ENCODE results near the gene TBC1D22A. TPM values are rescaled to one million over a fixed set of nuclear protein-coding genes. Genes with fewer than 3 reads are reported as not detected.

Gene TBC1D22A
- total RNA-seq, 1 experiment from 2014 or later = 27.6 TPM

- H3K27ac Mint-ChIP-seq (ENCODE audit: unreplicated experiment) = peak overlapping the region; percentile 84
- no peaks in the 10 kb centered on the region for H3K9me3 Mint-ChIP-seq (ENCODE audit: low read depth, unreplicated experiment)
- peak overlapping the region; percentile 38 for H3K4me3 Mint-ChIP-seq (ENCODE audit: low read depth, unreplicated experiment)
- no peaks in the 10 kb centered on the region for H3K27me3 Mint-ChIP-seq (ENCODE audit: unreplicated experiment)
- intact Hi-C loops (cut with micrococcal nuclease; ENCODE audit: unreplicated experiment) = no loop called here
- TF ChIP-seq, protein P1, sequence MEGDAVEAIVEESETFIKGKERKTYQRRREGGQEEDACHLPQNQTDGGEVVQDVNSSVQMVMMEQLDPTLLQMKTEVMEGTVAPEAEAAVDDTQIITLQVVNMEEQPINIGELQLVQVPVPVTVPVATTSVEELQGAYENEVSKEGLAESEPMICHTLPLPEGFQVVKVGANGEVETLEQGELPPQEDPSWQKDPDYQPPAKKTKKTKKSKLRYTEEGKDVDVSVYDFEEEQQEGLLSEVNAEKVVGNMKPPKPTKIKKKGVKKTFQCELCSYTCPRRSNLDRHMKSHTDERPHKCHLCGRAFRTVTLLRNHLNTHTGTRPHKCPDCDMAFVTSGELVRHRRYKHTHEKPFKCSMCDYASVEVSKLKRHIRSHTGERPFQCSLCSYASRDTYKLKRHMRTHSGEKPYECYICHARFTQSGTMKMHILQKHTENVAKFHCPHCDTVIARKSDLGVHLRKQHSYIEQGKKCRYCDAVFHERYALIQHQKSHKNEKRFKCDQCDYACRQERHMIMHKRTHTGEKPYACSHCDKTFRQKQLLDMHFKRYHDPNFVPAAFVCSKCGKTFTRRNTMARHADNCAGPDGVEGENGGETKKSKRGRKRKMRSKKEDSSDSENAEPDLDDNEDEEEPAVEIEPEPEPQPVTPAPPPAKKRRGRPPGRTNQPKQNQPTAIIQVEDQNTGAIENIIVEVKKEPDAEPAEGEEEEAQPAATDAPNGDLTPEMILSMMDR (IDR thresholded peaks at IDR 0.05; ENCODE audit: unreplicated experiment) = no peak
- peak; percentile 66 for DNase-seq
- peaks cover 24% of the 10 kb centered on the region for H3K4me1 Mint-ChIP-seq (ENCODE audit: low read depth, unreplicated experiment)
- BruUV-seq (replicated peaks) = no TSS peak
- peaks cover 6% of the 10 kb centered on the region for H3K36me3 Mint-ChIP-seq (ENCODE audit: insufficient read depth, unreplicated experiment)
- CTCF ChIA-PET = interaction anchor here (1.0 kb wide), 2 partner anchors 10 to 136 kb away, joined by 3 read pairs; no protein-coding TSS in a partner anchor
Observed at GRCh38 chr22:46934746-46935491, 172.5 kb downstream of the TBC1D22A start.

DNA sequence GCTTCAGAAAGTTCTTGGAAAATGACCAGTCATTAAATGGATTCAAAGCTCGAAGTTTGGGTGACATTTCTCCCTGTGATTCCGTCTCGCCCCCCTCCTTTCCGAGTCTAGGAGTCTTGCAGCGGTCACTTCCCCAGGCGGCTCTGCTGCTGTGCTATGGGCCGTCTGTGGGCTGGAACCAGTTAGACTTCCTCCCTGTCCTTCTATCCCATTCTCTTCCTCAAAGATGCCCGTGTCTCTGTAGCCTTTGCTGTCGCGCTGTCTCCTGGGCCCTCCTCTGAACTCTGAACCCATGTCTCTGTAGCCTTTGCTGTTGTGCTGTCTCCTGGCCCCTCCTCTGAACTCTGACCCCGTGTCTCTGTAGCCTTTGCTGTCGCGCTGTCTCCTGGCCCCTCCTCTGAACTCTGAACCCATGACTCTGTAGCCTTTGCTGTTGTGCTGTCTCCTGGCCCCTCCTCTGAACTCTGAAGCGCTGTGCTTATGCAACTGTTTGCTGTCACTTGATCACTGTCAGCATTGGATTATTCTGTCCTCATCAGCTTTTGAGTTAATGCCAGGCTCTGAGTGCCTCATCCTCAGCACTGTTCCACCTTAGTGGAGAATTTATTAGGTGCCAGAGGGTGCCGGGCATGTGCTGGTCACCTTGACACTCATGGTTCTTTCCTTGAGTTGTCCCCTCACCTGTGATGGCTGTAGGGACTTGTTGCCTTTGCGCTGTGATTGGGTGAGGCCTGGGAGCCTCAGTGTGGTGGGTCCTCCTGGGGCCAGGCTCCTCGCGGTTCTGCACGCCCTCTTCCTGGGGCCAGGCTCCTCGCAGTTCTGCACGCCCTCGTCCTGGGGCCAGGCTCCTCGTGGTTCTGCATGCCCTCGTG, 173.3 kb downstream of the TBC1D22A start:
- TF ChIP-seq, protein P1 (IDR thresholded peaks at IDR 0.05; ENCODE audit: unreplicated experiment) = no peak
- H3K4me3 Mint-ChIP-seq (ENCODE audit: low read depth, unreplicated experiment) = peak overlapping the region; percentile 38
- intact Hi-C loops (cut with micrococcal nuclease; ENCODE audit: unreplicated experiment) = no loop called here
- H3K36me3 Mint-ChIP-seq (ENCODE audit: insufficient read depth, unreplicated experiment) = peaks cover 6% of the 10 kb centered on the region
- no peak for DNase-seq
- H3K9me3 Mint-ChIP-seq (ENCODE audit: low read depth, unreplicated experiment) = no peaks in the 10 kb centered on the region
- CTCF ChIA-PET = no interaction called here
- no TSS peak for BruUV-seq (replicated peaks)
- peaks cover 24% of the 10 kb centered on the region for H3K4me1 Mint-ChIP-seq (ENCODE audit: low read depth, unreplicated experiment)
- H3K27ac Mint-ChIP-seq (ENCODE audit: unreplicated experiment) = peak overlapping the region; percentile 54
- H3K27me3 Mint-ChIP-seq (ENCODE audit: unreplicated experiment) = no peaks in the 10 kb centered on the region

GRCh38 chr22:46936378-46936903, 174.0 kb downstream of the TBC1D22A start:
- intact Hi-C loops (cut with micrococcal nuclease; ENCODE audit: unreplicated experiment) = no loop called here
- H3K4me1 Mint-ChIP-seq (ENCODE audit: low read depth, unreplicated experiment) = peaks cover 24% of the 10 kb centered on the region
- H3K36me3 Mint-ChIP-seq (ENCODE audit: insufficient read depth, unreplicated experiment) = peaks cover 6% of the 10 kb centered on the region
- H3K9me3 Mint-ChIP-seq (ENCODE audit: low read depth, unreplicated experiment) = no peaks in the 10 kb centered on the region
- no peak overlapping the region for H3K4me3 Mint-ChIP-seq (ENCODE audit: low read depth, unreplicated experiment)
- TF ChIP-seq, protein P1 (IDR thresholded peaks at IDR 0.05; ENCODE audit: unreplicated experiment) = no peak
- H3K27me3 Mint-ChIP-seq (ENCODE audit: unreplicated experiment) = no peaks in the 10 kb centered on the region
- CTCF ChIA-PET = no interaction called here
- no TSS peak for BruUV-seq (replicated peaks)
- H3K27ac Mint-ChIP-seq (ENCODE audit: unreplicated experiment) = no peak overlapping the region
- DNase-seq = no peak

- no TSS peak for BruUV-seq (replicated peaks)
- TF ChIP-seq, protein P1 (IDR thresholded peaks at IDR 0.05; ENCODE audit: unreplicated experiment) = no peak
- Mint-ChIP-seq H3K36me3 (ENCODE audit: insufficient read depth, unreplicated experiment) (peaks cover 6% of the 10 kb centered on the region), H3K27me3 (ENCODE audit: unreplicated experiment) (no peaks in the 10 kb centered on the region), H3K4me1 (ENCODE audit: low read depth, unreplicated experiment) (peaks cover 24% of the 10 kb centered on the region), H3K4me3 (ENCODE audit: low read depth, unreplicated experiment) (no peak overlapping the region), H3K9me3 (ENCODE audit: low read depth, unreplicated experiment) (no peaks in the 10 kb centered on the region), H3K27ac (ENCODE audit: unreplicated experiment) (no peak overlapping the region)
- CTCF ChIA-PET = no interaction called here
- no peak for DNase-seq
- intact Hi-C loops (cut with micrococcal nuclease; ENCODE audit: unreplicated experiment) = no loop called here
Observed at GRCh38 chr22:46937185-46937584, 174.7 kb downstream of the TBC1D22A start.
